GM04504 (cell line): ENCODE measurements around the gene DOCK1.

ENCODE experiments used
- DNase-seq: peaks from one replicate; pipeline ENCODE4 v3.0.0-alpha.2; 2012; ENCODE audit warnings: low read depth

DOCK1 gene

GRCh38 chr10:127221281-127221680 lies 316.1 kb downstream of the DOCK1 start:
- no peak for DNase-seq

GRCh38 chr10:127227027-127227426 lies 321.8 kb downstream of the DOCK1 start:
- DNase-seq: no peak

GRCh38 chr10:127227663-127228062 lies 322.4 kb downstream of the DOCK1 start:
- no peak for DNase-seq

GRCh38 chr10:127228195-127228787 lies 323.1 kb downstream of the DOCK1 start:
- DNase-seq: no peak

GRCh38 chr10:127234306-127234800 lies 329.1 kb downstream of the DOCK1 start:
- no peak for DNase-seq

- no peak for DNase-seq
These were observed 331.0 kb downstream of the DOCK1 start for GRCh38 chr10:127236266-127236665.

- DNase-seq: no peak
These were observed 337.7 kb downstream of the DOCK1 start for GRCh38 chr10:127242914-127243313.

- no peak for DNase-seq
These were observed 338.5 kb downstream of the DOCK1 start for GRCh38 chr10:127243490-127244272.

- DNase-seq: no peak
These were observed 340.2 kb downstream of the DOCK1 start for GRCh38 chr10:127245456-127245855.

GRCh38 chr10:127250031-127250430 lies 344.8 kb downstream of the DOCK1 start:
- DNase-seq: no peak

GRCh38 chr10:127252818-127253217 lies 347.6 kb downstream of the DOCK1 start:
- DNase-seq: no peak

- DNase-seq: no peak
These were observed 349.0 kb downstream of the DOCK1 start for GRCh38 chr10:127254276-127254675.

- no peak for DNase-seq
These were observed 352.2 kb downstream of the DOCK1 start for GRCh38 chr10:127257395-127257794.

GRCh38 chr10:127259347-127259746 lies 354.1 kb downstream of the DOCK1 start:
- no peak for DNase-seq

- no peak for DNase-seq
These were observed 357.4 kb downstream of the DOCK1 start for GRCh38 chr10:127262606-127263005.

- DNase-seq: no peak
These were observed 360.1 kb downstream of the DOCK1 start for GRCh38 chr10:127265288-127265687.

GRCh38 chr10:127266431-127266830 lies 361.2 kb downstream of the DOCK1 start:
- no peak for DNase-seq

GRCh38 chr10:127267442-127267841 lies 362.2 kb downstream of the DOCK1 start:
- DNase-seq: no peak

GRCh38 chr10:127272076-127272475 lies 366.8 kb downstream of the DOCK1 start:
- no peak for DNase-seq

GRCh38 chr10:127275272-127275671 lies 370.0 kb downstream of the DOCK1 start:
- DNase-seq: no peak

- no peak for DNase-seq
These were observed 370.7 kb downstream of the DOCK1 start for GRCh38 chr10:127275793-127276450.

- DNase-seq: no peak
These were observed 371.7 kb downstream of the DOCK1 start for GRCh38 chr10:127276794-127277462.
